HFFc6 (cell line): Measurements from ENCODE around the gene NSG2. TPM values are rescaled to one million over a fixed set of nuclear protein-coding genes. Genes with fewer than 3 reads are reported as not detected.
"Not testable (repeated sequence)": the region's sequence is repeated elsewhere in the genome, so short reads cannot be mapped to it uniquely, and the experiment has no call there.

Source experiments
- DNase-seq: peaks from one replicate; pipeline ENCODE4 v3.0.0-alpha.2; 2018
- H3K27ac Mint-ChIP-seq: 2 replicates; pipeline ENCODE4 v1.8.0; 2020; ENCODE audit warnings: mild to moderate bottlenecking, mixed read lengths
- H3K27me3 Mint-ChIP-seq: 2 replicates; pipeline ENCODE4 v1.8.0; 2021; ENCODE audit warnings: mild to moderate bottlenecking, moderate library complexity, mixed read lengths; ENCODE audit not compliant: insufficient read depth
- H3K36me3 Mint-ChIP-seq: 2 replicates; pipeline ENCODE4 v1.8.0; 2021; ENCODE audit warnings: low read depth, mixed read lengths
- H3K4me1 Mint-ChIP-seq: 2 replicates; pipeline ENCODE4 v1.8.0; 2020; ENCODE audit warnings: low read depth, mixed read lengths
- H3K4me3 Mint-ChIP-seq: 2 replicates; pipeline ENCODE4 v1.8.0; 2020; ENCODE audit warnings: mild to moderate bottlenecking, moderate library complexity, mixed read lengths
- H3K9me3 Mint-ChIP-seq: 2 replicates; pipeline ENCODE4 v1.8.0; 2020; ENCODE audit warnings: mild to moderate bottlenecking, mixed read lengths
- total RNA-seq, 6 experiments: library from RNA; stranded (reverse); fragmentation: NEBNext Ultra II Directional; extraction: Animal tissue kit (Norgen Biotek cat#: 25700); gene quantifications; 2 replicates in 1 of 6; 3 replicates in 5 of 6; pipeline ENCODE4 v1.2.3, GENCODE V29; 2021
- TF ChIP-seq, protein P1 (sequence below): fragments of 200-600 bp; sonication (generic); IDR thresholded peaks from 2 replicates; pipeline ENCODE4 v1.5.0; 2021; ENCODE audit warnings: antibody characterized with exemption, mild to moderate bottlenecking

Gene NSG2
- total RNA-seq, 6 experiments from 2014 or later, result not detected

DNA sequence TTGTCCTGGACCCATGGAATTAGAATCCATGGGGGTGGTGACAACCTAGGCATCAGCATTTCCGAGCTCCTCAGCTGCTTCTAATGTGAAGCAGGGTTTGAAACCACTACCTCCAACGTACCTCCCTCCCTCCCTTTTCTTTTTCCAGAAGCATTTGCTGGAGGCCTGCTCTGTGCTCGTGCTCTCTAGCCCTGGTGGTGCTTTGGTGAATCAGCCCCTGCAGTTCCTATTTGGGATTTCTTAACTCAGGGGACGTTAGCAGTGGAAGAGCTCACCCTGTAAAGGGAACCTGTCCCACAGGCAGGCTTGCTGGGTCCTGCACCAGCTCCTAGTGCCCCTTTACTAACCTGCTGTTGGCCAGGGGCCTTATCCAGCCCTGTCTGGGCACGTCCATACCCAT, 55.0 kb downstream of the NSG2 start:
- TF ChIP-seq, protein P1, sequence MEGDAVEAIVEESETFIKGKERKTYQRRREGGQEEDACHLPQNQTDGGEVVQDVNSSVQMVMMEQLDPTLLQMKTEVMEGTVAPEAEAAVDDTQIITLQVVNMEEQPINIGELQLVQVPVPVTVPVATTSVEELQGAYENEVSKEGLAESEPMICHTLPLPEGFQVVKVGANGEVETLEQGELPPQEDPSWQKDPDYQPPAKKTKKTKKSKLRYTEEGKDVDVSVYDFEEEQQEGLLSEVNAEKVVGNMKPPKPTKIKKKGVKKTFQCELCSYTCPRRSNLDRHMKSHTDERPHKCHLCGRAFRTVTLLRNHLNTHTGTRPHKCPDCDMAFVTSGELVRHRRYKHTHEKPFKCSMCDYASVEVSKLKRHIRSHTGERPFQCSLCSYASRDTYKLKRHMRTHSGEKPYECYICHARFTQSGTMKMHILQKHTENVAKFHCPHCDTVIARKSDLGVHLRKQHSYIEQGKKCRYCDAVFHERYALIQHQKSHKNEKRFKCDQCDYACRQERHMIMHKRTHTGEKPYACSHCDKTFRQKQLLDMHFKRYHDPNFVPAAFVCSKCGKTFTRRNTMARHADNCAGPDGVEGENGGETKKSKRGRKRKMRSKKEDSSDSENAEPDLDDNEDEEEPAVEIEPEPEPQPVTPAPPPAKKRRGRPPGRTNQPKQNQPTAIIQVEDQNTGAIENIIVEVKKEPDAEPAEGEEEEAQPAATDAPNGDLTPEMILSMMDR, result no peak
- no peaks in the 10 kb centered on the region; the same call in 1 of the 2 replicates for H3K36me3 Mint-ChIP-seq
- H3K27me3 Mint-ChIP-seq, result no peaks in the 10 kb centered on the region
- peaks cover 16% of the 10 kb centered on the region for H3K9me3 Mint-ChIP-seq
- H3K27ac Mint-ChIP-seq, result no peak overlapping the region
- no peak overlapping the region for H3K4me3 Mint-ChIP-seq
- H3K4me1 Mint-ChIP-seq, result no peaks in the 10 kb centered on the region
- no peak for DNase-seq

DNA sequence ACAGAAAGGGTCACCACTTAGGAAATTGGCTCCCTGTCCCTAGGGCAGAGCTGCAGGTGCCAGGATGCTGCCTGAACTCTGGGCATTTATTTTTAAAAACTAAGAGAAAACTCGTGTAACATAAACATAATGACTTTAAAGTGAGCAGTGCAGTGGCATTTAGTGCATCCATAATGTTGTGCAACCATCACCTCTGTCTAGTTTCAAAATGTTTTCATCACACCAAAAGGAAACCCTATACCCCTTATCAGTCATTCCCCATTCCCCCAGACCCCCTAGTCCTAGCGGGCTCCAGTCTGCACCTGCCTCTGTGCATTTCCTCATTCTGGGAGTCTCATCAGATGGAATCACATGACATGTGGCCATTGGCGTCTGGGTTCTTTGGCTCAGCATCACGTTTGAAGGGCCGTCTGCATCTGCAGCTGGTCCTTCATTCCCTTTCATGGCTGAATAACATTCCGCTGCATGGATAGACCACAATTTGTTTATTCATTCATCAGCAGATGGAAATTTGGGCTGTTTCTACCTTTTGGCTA, 55.8 kb downstream of the NSG2 start:
- no peaks in the 10 kb centered on the region; the same call in 1 of the 2 replicates for H3K36me3 Mint-ChIP-seq
- H3K4me1 Mint-ChIP-seq, result no peaks in the 10 kb centered on the region
- peaks cover 19% of the 10 kb centered on the region for H3K9me3 Mint-ChIP-seq
- no peak overlapping the region for H3K27ac Mint-ChIP-seq
- H3K27me3 Mint-ChIP-seq, result no peaks in the 10 kb centered on the region
- H3K4me3 Mint-ChIP-seq, result no peak overlapping the region
- TF ChIP-seq, protein P1, result no peak
- DNase-seq, result no peak

DNA sequence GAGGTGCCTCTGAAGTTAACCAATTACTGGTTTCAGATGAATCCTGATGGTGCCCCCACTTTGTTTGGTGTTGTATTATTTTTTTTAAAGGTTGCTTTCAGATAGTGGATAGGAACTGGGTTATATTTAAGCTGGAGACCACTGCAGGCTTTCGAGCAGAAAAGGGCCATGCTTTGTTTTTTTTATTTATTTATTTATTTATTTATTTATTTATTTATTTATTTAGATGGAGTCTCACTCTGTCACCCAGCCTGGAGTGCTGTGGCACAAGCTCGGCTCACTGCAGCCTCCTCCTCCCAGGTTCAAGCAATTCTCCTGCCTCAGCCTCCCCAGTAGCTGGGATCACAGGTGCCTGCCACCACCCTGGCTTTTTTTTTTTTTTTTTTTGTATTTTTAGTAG, 57.1 kb downstream of the NSG2 start:
- not testable (repeated sequence) for H3K4me1 Mint-ChIP-seq, H3K27ac Mint-ChIP-seq, H3K4me3 Mint-ChIP-seq, DNase-seq, H3K27me3 Mint-ChIP-seq, H3K36me3 Mint-ChIP-seq
- peaks cover 26% of the 10 kb centered on the region for H3K9me3 Mint-ChIP-seq

DNA sequence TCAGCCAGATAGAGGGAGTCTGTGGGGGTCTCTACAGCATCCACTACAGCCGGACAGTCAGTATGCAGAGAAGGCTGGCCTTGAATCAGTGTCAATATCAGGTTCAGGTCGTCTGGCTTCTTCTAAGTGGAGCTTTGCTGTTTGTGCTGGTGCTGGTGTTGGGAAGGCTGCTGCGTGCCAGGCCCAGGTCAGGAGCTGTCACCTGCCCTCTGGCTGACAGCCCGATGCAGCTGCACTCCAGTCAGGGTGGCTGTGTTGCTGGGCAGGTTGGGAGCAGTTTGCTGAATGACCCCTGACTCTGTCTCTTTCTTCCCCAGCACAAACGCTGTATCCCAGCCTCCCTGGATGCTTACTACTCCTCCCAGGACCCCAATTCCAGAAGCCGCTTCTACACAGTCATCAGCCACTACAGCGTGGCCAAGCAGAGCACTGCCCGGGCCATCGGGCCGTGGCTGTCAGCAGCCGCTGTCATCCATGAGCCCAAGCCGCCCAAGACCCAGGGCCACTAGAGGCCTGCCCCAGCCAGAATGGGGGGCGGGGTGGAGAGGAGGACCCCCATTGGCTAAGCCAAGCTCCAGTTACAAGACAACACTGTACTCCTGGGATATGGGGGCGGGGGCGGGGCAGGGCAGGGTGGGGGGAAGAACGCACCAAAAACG, 61.6 kb downstream of the NSG2 start:
- no peaks in the 10 kb centered on the region; the same call in 1 of the 2 replicates for H3K36me3 Mint-ChIP-seq
- no peak for DNase-seq
- no peak overlapping the region for H3K27ac Mint-ChIP-seq
- no peaks in the 10 kb centered on the region for H3K4me1 Mint-ChIP-seq
- TF ChIP-seq, protein P1, result no peak
- no peak overlapping the region for H3K4me3 Mint-ChIP-seq
- peaks cover 48% of the 10 kb centered on the region for H3K9me3 Mint-ChIP-seq
- no peaks in the 10 kb centered on the region for H3K27me3 Mint-ChIP-seq

DNA sequence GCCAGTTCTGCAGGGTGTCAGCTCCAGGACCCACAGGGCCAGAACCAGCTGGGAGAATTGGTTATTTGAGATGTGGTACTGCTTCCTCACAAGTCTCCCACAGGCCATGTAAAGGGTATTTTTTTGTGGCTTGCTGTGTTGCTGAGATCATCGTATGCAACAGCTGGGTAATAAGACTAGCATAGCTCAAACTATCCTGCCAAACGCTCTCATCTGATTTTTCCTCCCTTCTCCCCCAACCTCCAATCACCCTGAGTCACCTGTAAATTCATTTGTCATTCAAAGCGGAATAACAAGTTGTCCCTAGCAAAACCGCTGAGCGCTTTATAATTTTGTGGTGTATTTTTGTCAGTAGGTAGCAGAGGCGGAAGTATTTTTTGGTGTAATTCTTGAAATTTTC, 63.2 kb downstream of the NSG2 start:
- no peaks in the 10 kb centered on the region; the same call in 1 of the 2 replicates for H3K36me3 Mint-ChIP-seq
- peaks cover 48% of the 10 kb centered on the region for H3K9me3 Mint-ChIP-seq
- TF ChIP-seq, protein P1, result no peak
- no peaks in the 10 kb centered on the region for H3K4me1 Mint-ChIP-seq
- H3K4me3 Mint-ChIP-seq, result no peak overlapping the region
- no peaks in the 10 kb centered on the region for H3K27me3 Mint-ChIP-seq
- H3K27ac Mint-ChIP-seq, result no peak overlapping the region
- no peak for DNase-seq

DNA sequence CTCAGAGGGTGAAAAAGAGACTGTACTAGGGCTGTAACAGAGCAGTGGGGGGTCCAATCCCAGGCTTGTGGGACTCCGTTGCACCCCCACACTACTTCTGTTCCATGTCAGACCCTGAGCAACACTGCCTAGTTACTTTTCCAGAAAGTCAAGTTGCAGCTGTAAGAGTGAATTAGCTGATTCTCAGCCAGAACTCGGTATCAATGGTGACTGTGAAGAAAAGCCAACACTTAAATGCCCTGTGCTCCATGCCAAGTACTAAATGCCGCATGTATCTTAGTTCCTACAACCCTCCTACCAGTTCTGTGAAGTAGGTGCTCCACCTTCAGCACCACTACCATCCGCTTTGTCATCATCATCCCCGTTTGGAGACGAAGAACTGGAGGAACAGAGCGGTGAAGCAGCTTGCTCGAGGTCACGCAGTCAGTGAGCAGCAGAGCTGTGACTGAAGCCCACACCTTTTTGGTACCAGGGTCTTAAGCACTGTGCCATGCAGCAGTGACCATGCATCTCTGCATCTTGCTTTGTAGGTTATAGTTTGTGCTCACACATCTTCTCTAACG, 64.3 kb downstream of the NSG2 start:
- no peak for DNase-seq
- no peaks in the 10 kb centered on the region for H3K4me1 Mint-ChIP-seq
- H3K36me3 Mint-ChIP-seq, result no peaks in the 10 kb centered on the region; the same call in 1 of the 2 replicates
- H3K27ac Mint-ChIP-seq, result no peak overlapping the region
- peaks cover 48% of the 10 kb centered on the region for H3K9me3 Mint-ChIP-seq
- no peaks in the 10 kb centered on the region for H3K27me3 Mint-ChIP-seq
- TF ChIP-seq, protein P1, result no peak
- H3K4me3 Mint-ChIP-seq, result no peak overlapping the region
